Activated T-cell treated with anti-CD3 and anti-CD28 coated beads, Interleukin-2, amount 50 U/mL, for 24 hours (primary cell): ENCODE data around the gene AIP.

ENCODE experiments used
- DNase-seq: peaks from one replicate; pipeline ENCODE4 v3.0.0-alpha.2; 2020
- H3K27ac Mint-ChIP-seq: 2 replicates; pipeline ENCODE4 v1.8.0; 2020; ENCODE audit warnings: mild to moderate bottlenecking, mixed read lengths
- H3K27me3 Mint-ChIP-seq: 2 replicates; pipeline ENCODE4 v1.8.0; 2020; ENCODE audit warnings: mixed read lengths
- H3K36me3 Mint-ChIP-seq: 2 replicates; pipeline ENCODE4 v1.8.0; 2020; ENCODE audit warnings: low read depth, mixed read lengths
- H3K4me1 Mint-ChIP-seq: 2 replicates; pipeline ENCODE4 v1.8.0; 2020; ENCODE audit warnings: low read depth, mixed read lengths
- H3K4me3 Mint-ChIP-seq: 2 replicates; pipeline ENCODE4 v1.8.0; 2020; ENCODE audit warnings: mild to moderate bottlenecking, moderate library complexity, mixed read lengths
- H3K9me3 Mint-ChIP-seq: 2 replicates; pipeline ENCODE4 v1.8.0; 2020; ENCODE audit warnings: mixed read lengths

AIP gene

DNA sequence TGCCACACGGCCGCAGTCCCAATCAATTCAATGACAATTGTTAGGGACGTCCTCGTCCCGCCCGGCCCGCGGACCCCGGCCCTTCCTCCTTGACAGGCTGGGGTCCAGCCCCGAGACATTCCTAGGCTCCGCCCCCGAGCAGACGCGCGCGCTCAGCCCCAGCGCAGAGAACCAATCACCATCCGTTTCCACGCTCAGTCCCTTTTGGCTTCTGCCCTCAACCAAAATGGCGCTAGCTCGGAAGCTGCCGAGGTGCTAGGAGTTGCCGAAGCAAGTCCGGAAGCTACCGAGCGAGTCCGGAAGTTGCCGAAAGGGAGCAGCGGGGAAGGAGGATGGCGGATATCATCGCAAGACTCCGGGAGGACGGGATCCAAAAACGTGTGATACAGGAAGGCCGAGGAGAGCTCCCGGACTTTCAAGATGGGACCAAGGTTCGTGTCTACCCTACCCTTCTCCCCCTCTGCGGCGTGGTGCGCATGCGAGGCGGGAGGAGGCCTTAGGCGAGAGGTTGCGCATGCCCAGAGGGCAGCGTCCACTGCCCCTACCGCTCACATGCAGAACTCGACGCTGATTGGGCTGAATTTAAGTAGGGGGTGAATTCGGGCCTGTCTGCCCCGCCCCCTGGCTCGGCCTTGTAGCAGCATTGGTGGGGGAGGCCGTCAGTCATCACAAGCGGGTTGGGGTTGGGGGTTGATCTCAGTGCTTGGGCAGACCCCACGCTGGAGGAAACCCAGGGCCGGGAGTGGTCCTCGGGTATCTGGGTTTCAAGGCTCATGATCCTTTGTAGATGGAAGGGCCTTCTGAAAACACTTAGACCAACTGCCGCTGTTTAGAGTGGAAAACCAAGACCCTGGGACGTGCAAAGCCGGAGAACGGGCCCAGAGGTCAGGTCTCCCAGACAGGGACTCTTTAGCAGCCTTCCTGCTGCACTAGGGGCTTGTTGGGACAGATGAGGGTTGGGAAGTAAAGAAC, at the start of gene AIP:
Gene AIP, plus strand, starts transcription at position 200 of the 972 bp plus-strand sequence. Its CDS starts 133 bp downstream, at position 333.
- Mint-ChIP-seq H3K27me3 (no peaks in the 10 kb centered on the region), H3K27ac (peak within 1 kb of the TSS; percentile 99), H3K36me3 (peaks cover 48% of the 10 kb centered on the region), H3K9me3 (peaks cover 2% of the 10 kb centered on the region), H3K4me1 (peaks cover 53% of the 10 kb centered on the region), H3K4me3 (peak within 1 kb of the TSS; percentile 85)
- peak; percentile 97 for DNase-seq

DNA sequence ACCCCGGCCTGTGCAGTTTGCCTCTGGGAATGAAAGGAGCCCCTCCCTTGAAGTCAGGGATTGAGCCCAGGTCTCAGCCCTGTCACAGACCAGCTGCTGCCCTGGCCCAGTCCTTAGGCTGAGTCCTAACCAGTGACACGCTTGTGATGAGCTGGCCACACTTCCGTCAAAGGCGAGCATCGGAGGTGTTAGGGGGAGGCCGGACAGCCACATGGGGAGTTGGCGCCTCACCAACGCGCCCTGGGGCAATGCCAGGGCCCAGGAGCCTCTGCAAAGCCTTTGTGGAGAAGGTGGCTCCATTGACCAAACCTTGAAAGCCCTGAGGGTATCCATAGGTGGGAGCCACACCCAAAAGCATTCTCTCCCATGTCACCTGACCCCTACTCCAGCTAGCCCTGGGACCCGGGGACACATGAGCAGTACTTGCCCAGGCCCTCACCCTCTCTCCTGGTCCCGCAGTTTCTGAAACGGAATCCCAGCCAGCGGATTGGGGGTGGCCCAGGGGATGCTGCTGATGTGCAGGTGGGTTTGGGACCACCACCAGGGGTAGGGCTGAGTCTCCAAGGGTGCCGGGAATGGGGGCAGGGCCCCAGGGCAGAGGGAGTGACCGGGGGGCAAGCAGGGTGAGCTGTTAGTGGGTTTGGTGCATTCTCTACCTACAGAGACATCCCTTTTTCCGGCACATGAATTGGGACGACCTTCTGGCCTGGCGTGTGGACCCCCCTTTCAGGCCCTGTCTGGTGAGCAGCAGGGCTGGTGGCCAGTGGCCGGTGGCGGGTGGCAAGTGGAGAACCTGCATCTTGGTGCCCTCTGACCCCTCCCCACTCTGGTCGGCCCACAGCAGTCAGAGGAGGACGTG, 49.1 kb upstream of the AIP start:
- Mint-ChIP-seq H3K27ac (peak overlapping the region; percentile 97), H3K27me3 (no peaks in the 10 kb centered on the region), H3K4me3 (peak overlapping the region; percentile 57), H3K4me1 (peaks cover 62% of the 10 kb centered on the region), H3K9me3 (no peaks in the 10 kb centered on the region), H3K36me3 (peaks cover 93% of the 10 kb centered on the region)
- DNase-seq = peak; percentile 54

DNA sequence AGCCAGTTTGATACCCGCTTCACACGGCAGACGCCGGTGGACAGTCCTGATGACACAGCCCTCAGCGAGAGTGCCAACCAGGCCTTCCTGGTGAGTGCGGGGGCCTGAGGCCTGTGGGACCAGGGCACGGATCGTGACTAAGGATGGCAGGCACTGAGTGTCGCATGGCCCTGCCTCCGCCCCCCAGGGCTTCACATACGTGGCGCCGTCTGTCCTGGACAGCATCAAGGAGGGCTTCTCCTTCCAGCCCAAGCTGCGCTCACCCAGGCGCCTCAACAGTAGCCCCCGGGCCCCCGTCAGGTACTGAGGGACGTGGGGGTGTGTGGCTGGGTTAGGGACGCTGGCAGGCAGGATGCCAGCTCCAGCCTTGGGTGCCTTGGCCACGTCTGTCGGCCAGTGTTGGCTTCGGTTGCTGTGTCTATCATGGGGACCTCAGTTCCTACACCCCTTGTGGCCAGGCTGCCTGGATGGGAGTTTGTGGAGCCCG, 48.4 kb upstream of the AIP start:
- Mint-ChIP-seq H3K27me3 (no peaks in the 10 kb centered on the region), H3K36me3 (peaks cover 94% of the 10 kb centered on the region), H3K4me1 (peaks cover 65% of the 10 kb centered on the region), H3K9me3 (no peaks in the 10 kb centered on the region), H3K4me3 (peak overlapping the region; percentile 57), H3K27ac (peak overlapping the region; percentile 97)
- DNase-seq = peak; percentile 68

DNA sequence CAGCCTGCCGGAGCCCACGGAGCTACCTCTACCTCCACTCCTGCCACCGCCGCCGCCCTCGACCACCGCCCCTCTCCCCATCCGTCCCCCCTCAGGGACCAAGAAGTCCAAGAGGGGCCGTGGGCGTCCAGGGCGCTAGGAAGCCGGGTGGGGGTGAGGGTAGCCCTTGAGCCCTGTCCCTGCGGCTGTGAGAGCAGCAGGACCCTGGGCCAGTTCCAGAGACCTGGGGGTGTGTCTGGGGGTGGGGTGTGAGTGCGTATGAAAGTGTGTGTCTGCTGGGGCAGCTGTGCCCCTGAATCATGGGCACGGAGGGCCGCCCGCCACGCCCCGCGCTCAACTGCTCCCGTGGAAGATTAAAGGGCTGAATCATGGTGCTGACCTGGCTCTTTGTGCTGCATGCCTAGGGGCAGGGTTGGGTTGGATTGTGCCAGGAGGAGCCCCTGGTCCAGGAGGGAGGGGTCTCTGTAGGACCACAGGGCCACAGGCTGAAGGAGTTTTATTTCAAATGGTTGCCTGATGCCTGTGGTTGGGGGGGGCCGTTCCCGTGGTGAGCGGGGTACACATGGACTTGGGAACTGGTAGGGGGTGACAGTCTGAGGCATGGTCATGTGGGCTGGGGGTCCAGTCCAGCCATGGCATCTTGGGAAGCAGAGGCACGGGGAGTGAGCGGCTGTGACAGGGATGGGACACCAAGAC, 47.6 kb upstream of the AIP start:
- Mint-ChIP-seq H3K4me1 (peaks cover 68% of the 10 kb centered on the region), H3K36me3 (peaks cover 95% of the 10 kb centered on the region), H3K4me3 (peak overlapping the region; percentile 96), H3K9me3 (no peaks in the 10 kb centered on the region), H3K27me3 (no peaks in the 10 kb centered on the region), H3K27ac (peak overlapping the region; percentile 97)
- peak; percentile 70 for DNase-seq

DNA sequence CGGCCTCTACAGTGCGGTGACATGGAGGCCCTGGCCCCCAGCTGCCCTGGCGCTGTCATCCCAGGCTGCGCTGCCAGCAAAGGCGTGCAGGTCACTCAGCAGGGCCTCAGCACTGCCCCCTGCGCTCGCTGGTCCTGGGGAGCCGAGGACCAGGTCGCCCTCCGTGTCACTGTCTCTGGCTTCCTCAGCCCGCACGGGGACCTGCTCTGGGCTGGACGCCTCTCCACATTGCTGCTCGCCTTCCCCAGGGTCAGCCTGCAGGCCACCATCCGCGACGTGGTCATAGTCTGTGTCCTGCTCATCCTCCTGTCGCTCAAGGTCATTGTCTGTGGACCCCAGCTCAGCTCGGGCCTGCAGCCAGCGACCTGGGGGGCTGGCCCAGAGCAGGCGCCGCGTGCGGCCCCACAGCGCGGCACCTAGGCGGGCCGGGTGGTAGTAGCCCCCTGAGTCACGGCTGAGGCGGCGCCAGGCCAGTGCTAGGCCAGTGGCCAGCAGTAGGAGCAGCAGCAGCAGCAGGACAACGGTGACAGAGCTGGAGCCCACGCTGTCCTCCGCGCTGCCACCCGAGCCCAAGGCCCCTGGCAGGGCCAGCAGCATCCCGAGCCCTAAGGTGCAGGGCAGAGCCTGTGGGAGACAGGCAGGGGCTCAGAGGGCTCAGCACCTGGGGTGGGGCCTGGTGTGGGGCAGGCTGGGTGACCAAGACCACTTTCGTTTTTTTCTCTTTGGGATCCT, 46.9 kb upstream of the AIP start:
- Mint-ChIP-seq H3K27ac (peak overlapping the region; percentile 92), H3K4me3 (peak overlapping the region; percentile 96), H3K36me3 (peaks cover 88% of the 10 kb centered on the region), H3K9me3 (no peaks in the 10 kb centered on the region), H3K27me3 (no peaks in the 10 kb centered on the region), H3K4me1 (peaks cover 70% of the 10 kb centered on the region)
- peak; percentile 56 for DNase-seq

DNA sequence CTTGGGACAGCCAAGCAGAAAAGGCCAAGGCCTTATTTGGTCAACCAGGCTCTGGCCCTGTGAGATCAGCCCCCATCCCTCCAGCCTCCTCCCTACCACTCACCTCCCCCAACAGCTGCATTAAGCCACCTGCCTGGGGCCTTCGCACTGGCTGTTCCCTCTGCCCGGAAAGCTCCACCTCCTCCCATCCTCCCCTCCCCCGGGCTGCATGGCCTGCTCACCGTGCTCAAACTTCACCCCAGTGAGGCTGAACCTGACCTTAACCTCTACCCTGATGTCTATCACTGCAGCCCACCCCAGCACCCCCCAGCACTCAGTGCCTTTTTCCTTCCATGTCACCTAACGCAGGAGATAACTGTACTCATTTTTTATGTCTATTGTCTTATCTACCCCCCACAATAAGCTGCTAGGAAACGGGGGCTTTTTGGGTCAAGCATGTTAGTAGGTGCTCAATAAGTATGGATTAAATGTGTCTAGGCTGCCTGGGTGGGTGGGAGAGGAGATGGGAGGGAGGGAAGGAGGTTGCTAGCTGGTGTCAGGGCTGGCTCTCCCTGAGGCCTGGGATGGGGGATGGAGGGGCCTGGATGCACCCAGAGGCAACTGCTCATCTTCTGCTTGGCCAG, 46.3 kb upstream of the AIP start:
- H3K27me3 Mint-ChIP-seq = no peaks in the 10 kb centered on the region
- no peaks in the 10 kb centered on the region for H3K9me3 Mint-ChIP-seq
- H3K27ac Mint-ChIP-seq = peak overlapping the region; percentile 92
- H3K36me3 Mint-ChIP-seq = peaks cover 82% of the 10 kb centered on the region
- H3K4me1 Mint-ChIP-seq = peaks cover 72% of the 10 kb centered on the region
- H3K4me3 Mint-ChIP-seq = peak overlapping the region; percentile 96
- DNase-seq = peak; percentile 86

DNA sequence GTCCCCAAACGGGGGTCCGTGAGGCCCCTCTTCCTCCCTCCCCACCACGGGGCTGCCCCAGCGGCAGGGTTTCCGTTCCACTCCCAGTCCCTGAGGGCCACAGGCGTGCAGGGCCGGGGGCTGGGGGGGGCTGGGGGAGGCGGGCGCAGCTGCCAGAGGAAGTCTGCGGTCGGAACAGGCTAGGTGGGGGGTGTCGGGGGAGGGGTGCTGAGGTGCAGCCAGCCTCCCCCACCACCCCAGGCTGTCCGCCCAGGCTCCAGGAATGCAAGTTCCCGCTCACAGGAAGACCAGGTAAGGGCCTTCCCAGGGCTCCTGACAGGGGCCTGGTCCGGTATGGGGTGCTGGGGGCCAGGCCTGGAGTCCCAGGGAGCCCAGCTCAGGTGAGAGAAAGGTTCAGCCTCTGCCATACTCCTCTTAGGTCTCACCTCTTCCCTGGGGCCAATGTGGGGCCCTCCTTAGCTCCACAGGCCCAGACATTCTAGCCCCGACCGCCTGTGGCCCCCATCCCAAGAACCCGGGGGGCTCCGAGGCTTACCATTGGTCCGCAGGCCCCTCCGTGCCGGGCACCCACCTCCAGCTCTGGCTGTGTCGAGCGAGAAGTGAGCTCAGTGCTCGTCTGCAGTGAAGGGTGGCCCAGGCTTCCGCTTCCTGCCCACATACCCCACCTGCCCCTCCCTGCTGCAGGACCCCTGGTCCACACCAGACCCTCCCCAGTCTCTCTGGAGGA, 45.6 kb upstream of the AIP start, which contains the start of gene PTPRCAP:
Gene PTPRCAP, minus strand, starts transcription at position 601 of the 727 bp plus-strand sequence. Its CDS starts 63 bp downstream, at position 538.
- Mint-ChIP-seq H3K27ac (peak within 1 kb of the TSS; percentile 93), H3K4me1 (peaks cover 71% of the 10 kb centered on the region), H3K27me3 (no peaks in the 10 kb centered on the region), H3K36me3 (peaks cover 75% of the 10 kb centered on the region), H3K4me3 (peak within 1 kb of the TSS; percentile 96), H3K9me3 (no peaks in the 10 kb centered on the region)
- DNase-seq = peak; percentile 85

DNA sequence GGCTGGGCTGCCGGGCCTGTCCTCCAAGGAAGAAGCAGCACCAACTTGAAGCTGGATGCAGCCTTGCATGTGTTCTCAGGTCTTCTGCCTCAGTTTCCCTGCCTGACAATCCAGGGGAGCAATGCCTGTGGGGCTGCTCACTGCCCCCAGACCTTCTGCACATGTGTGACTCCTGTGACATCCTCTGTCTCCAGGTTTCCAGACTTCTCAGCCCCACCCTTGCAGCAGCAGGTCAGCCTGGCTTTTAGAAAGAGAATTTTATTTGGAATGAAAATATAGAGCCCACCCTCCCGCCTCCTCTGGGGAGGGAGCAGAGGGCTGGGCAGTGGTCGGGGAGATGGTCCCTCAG, 45.0 kb upstream of the AIP start:
- Mint-ChIP-seq H3K27ac (peak overlapping the region; percentile 93), H3K4me1 (peaks cover 71% of the 10 kb centered on the region), H3K9me3 (no peaks in the 10 kb centered on the region), H3K36me3 (peaks cover 69% of the 10 kb centered on the region), H3K27me3 (no peaks in the 10 kb centered on the region), H3K4me3 (peak overlapping the region; percentile 96)
- no peak for DNase-seq

DNA sequence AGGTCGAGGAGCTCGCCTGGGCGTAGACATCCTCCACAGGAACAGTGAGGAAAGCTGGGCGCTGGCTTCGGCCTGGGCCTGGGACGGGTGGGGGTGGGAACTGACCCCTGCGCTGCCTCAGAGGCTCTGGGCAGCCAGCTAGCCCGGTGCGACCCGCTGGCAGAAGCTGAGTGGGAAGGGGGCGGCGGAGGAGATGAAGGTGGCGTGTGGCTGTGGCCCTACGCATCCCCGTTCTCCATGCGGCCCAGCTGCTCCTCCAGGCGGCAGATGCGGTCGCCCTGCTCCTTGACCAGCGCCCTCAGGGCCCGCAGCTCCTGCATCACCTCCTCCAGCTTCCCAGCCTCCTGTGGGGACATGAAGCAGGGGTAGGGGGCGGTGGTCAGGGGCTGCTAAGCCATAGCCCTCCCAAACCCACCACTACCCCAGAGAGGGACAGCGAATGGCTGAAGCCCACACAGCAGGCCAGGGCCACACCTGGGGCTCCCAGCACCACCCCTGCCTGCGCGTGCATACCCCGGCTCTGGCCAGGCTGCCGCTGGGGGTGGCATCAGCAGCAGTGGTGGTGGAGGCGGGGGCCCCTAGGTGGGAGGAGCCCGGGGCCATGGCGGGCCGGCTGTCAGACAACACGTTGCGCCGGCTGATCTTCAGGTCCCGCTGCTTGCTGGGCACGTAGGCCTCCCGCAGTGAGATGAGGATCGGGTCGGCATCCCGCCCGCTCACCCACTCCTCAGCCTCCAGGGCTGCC, 44.5 kb upstream of the AIP start:
- Mint-ChIP-seq H3K27me3 (no peaks in the 10 kb centered on the region), H3K36me3 (peaks cover 64% of the 10 kb centered on the region), H3K4me1 (peaks cover 69% of the 10 kb centered on the region), H3K27ac (peak overlapping the region; percentile 96), H3K9me3 (no peaks in the 10 kb centered on the region), H3K4me3 (peak overlapping the region; percentile 96)
- DNase-seq = peak; percentile 87

DNA sequence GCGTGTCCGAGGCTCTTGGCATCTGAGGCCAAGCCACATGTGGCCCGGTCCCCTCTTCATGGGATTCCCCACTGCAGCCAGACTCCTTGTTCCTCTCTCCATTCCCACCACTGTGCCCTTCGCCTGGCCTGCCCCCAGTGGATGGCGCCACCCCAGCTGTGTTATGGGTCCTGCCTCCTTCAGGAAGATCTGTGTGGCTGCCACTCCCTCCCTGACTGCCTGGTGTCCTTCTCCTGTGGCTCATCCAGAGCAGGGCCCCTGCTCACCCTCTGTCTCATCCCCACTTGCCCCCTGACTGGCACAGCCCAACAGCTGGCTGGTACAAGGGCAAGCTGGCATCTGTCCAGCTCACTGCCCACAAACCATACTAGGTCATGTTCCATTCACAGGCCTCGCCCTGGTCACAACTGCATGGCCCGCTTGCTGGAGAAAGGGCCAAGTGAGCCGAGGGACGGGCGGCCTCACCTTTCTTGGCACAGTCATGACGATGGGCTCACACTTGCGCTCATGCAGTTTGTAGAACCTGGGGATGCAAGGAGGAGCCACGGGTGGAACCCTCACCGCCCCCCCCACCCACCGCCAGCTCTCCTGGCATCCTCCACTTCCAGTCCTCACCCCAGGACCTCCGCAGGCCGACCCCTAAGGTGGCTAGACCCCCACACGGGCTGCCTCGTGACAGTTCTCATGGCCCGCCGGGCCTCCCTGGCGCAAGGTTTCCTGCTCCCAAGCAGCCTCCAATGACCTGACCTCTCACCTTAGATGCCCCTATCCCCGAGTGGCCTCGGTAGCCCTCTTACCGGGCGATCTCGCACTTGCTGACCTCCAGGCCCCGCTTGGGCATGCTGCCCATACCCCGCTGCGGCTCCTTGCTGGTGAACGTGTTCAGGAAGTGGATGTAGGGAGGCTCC, 43.3 kb upstream of the AIP start:
- H3K27me3 Mint-ChIP-seq = no peaks in the 10 kb centered on the region
- no peaks in the 10 kb centered on the region for H3K9me3 Mint-ChIP-seq
- H3K27ac Mint-ChIP-seq = peak overlapping the region; percentile 96
- H3K36me3 Mint-ChIP-seq = peaks cover 52% of the 10 kb centered on the region
- H3K4me3 Mint-ChIP-seq = peak overlapping the region; percentile 96
- DNase-seq = peak; percentile 67
- H3K4me1 Mint-ChIP-seq = peaks cover 65% of the 10 kb centered on the region

DNA sequence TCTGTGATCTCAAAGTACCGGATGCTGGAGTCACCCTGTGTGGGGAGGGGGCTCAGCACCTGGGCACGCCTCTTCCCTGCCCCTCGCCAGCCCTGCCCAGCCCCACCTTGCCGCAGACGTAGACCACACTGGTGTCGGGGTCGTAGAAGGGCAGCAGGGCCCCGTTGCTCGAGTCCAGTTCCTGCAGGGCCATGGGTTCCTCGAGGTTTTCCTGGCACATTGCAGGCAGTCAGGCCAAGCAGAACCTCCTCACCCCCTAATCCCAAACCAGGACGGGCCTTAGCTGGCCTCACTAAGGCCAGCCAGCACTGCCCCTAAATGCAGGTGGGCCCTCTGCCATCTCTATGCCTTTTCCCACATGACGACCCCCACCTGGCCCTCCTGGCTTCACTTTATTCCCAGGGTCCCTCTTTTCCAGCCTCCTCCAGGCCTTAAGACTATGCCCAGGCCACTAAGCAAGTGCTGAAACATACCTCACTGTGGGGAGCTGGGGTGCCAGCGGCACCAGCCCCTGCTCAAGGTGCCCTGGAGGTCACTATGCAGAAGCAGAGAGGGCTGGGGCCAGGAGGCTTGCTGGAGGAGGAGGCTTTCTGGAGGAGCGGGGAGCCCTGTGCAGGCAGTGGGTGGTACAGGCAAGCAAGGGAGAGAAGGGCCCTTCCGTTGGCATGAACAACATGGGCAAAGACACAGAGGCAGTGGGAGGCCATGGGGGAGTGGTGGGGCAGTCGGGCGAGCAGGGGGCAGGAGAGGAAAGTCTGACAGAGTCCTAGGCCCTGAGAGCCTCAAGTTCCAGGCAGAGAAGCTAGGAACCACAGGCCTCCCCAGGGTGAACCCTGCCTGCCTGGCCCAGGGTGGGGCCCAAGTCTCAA, 42.4 kb upstream of the AIP start:
- H3K36me3 Mint-ChIP-seq = peaks cover 46% of the 10 kb centered on the region
- H3K4me1 Mint-ChIP-seq = peaks cover 67% of the 10 kb centered on the region
- no peaks in the 10 kb centered on the region for H3K27me3 Mint-ChIP-seq
- peak; percentile 59 for DNase-seq
- H3K27ac Mint-ChIP-seq = peak overlapping the region; percentile 96
- no peaks in the 10 kb centered on the region for H3K9me3 Mint-ChIP-seq
- peak overlapping the region; percentile 96 for H3K4me3 Mint-ChIP-seq
